Peyer's patch (tissue), 4 donors: ENCODE measurements around the gene ANKRD13D. TPM values are rescaled to one million over a fixed set of nuclear protein-coding genes. Genes with fewer than 3 reads are reported as not detected.
A peak's percentile ranks its signal among the peaks of the same experiment; 100 is the strongest.

ENCODE experiments used
- DNase-seq, 3 donors: peaks; one replicate each; pipeline ENCODE4 v3.0.0-alpha.2; 2017 to 2019
- H3K27ac ChIP-seq, 4 donors: fragments of 200-600 bp; sonication (generic); one replicate each; pipeline ENCODE4 v1.5.1; 2016 to 2019
- H3K27me3 ChIP-seq, 2 donors: fragments of 200-600 bp; sonication (generic); one replicate each; pipeline ENCODE4 v1.5.1; 2019
- H3K36me3 ChIP-seq, 3 donors: fragments of 200-600 bp; sonication (generic); one replicate each; pipeline ENCODE4 v1.5.1; 2016 to 2019
- H3K4me1 ChIP-seq, 4 donors: fragments of 200-600 bp; sonication (generic); one replicate each; pipeline ENCODE4 v1.5.1; 2016 to 2019
- H3K4me3 ChIP-seq, 4 donors: fragments of 200-600 bp; sonication (generic); 1 replicate in 3 of 4; 2 replicates in 1 of 4; pipeline ENCODE4 v1.5.1; 2016 to 2019; ENCODE audit warnings: mild to moderate bottlenecking in 1 of 4
- H3K9me3 ChIP-seq, 4 donors: fragments of 200-600 bp; sonication (generic); one replicate each; pipeline ENCODE4 v1.5.1; 2016 to 2019; ENCODE audit warnings: mild to moderate bottlenecking in 1 of 4
- CTCF ChIP-seq, 6 experiments: fragments of 450-650 bp in 4 of 6; fragments of 200-600 bp in 2 of 6; sonication (generic) in 1 of 6; IDR thresholded peaks; one replicate each; pipeline ENCODE4 v1.5.1; 2017 to 2019; ENCODE audit warnings: antibody characterized with exemption in 6 of 6, mild to moderate bottlenecking in 3 of 6, moderate library complexity in 1 of 6
- POLR2A ChIP-seq, 2 donors: fragments of 450-650 bp; IDR thresholded peaks; one replicate each; pipeline ENCODE4 v1.5.1; 2017; ENCODE audit warnings: antibody characterized with exemption in 2 of 2, mild to moderate bottlenecking in 2 of 2, moderate library complexity in 2 of 2
- total RNA-seq, 4 donors: library from RNA; depleted of rRNA; stranded (reverse); fragments of >200 nt; gene quantifications; one replicate each; pipeline ENCODE4 v1.1.0, GENCODE V29; 2016

ANKRD13D gene
- total RNA-seq, 4 donors from 2014 or later, result 25.4 to 97.4 (median 41.5) TPM

GRCh38 chr11:67266449-67267187 is 22.5 kb upstream of the ANKRD13D start, which contains the start of gene GRK2:
GRK2 (plus strand) TSS chr11:67266473; CDS start chr11:67266700, 227 bp downstream.
- no peaks in the 10 kb centered on the region for H3K27me3 ChIP-seq
- TF ChIP-seq POLR2A (IDR thresholded peaks at IDR 0.05) (no peak), CTCF (IDR thresholded peaks at IDR 0.05) (no peak)
- H3K4me3 ChIP-seq, result peak within 1 kb of the TSS; percentile 72 to 98 (median 94)
- peak within 1 kb of the TSS; percentile 90 to 100 (median 98) for H3K27ac ChIP-seq
- DNase-seq, result peak in 2 of 3 donors; percentile 66 to 71
- H3K9me3 ChIP-seq, result no peaks in the 10 kb centered on the region
- H3K36me3 ChIP-seq, result peaks cover 0 to 7% (median 0%) of the 10 kb centered on the region in 3 donors
- peaks cover 15 to 64% (median 52%) of the 10 kb centered on the region in 4 donors for H3K4me1 ChIP-seq

GRCh38 chr11:67267188-67268080 is 21.7 kb upstream of the ANKRD13D start:
- peak overlapping the region; percentile 90 to 100 (median 98) for H3K27ac ChIP-seq
- H3K36me3 ChIP-seq, result peaks cover 0 to 15% (median 0%) of the 10 kb centered on the region in 3 donors
- H3K9me3 ChIP-seq, result no peaks in the 10 kb centered on the region
- H3K27me3 ChIP-seq, result no peaks in the 10 kb centered on the region
- DNase-seq, result peak; percentile 87 to 96 (median 89)
- peak overlapping the region; percentile 72 to 98 (median 94) for H3K4me3 ChIP-seq
- peaks cover 15 to 64% (median 57%) of the 10 kb centered on the region in 4 donors for H3K4me1 ChIP-seq
- TF ChIP-seq POLR2A (IDR thresholded peaks at IDR 0.05) (peak; percentile 95 to 96), CTCF (IDR thresholded peaks at IDR 0.05) (peak in 1 of 6 experiments; percentile 2)

GRCh38 chr11:67268081-67268961 is 20.8 kb upstream of the ANKRD13D start:
- Histone ChIP-seq H3K27ac (peak overlapping the region; percentile 90 to 100 (median 98)), H3K4me1 (peaks cover 15 to 64% (median 60%) of the 10 kb centered on the region in 4 donors), H3K4me3 (peak overlapping the region; percentile 72 to 98 (median 94)), H3K9me3 (no peaks in the 10 kb centered on the region), H3K27me3 (no peaks in the 10 kb centered on the region), H3K36me3 (peaks cover 0 to 21% (median 0%) of the 10 kb centered on the region in 3 donors)
- TF ChIP-seq CTCF (IDR thresholded peaks at IDR 0.05) (no peak), POLR2A (IDR thresholded peaks at IDR 0.05) (no peak)
- peak; percentile 51 to 79 (median 76) for DNase-seq

- TF ChIP-seq POLR2A (IDR thresholded peaks at IDR 0.05) (no peak), CTCF (IDR thresholded peaks at IDR 0.05) (no peak)
- Histone ChIP-seq H3K27me3 (no peaks in the 10 kb centered on the region), H3K4me1 (peaks cover 15 to 70% (median 66%) of the 10 kb centered on the region in 4 donors), H3K4me3 (peak overlapping the region in 3 of 4 donors; percentile 72 to 97 (median 92)), H3K36me3 (peaks cover 0 to 21% (median 0%) of the 10 kb centered on the region in 3 donors), H3K27ac (peak overlapping the region; percentile 90 to 100 (median 98)), H3K9me3 (no peaks in the 10 kb centered on the region)
- peak in 2 of 3 donors; percentile 30 to 44 for DNase-seq
Observed at GRCh38 chr11:67268962-67269268, 20.2 kb upstream of the ANKRD13D start.
